Activated T-cell treated with anti-CD3 and anti-CD28 coated beads for 4 hours (primary cell): ENCODE measurements around the gene KHNYN.
"Not testable (repeated sequence)": the region's sequence is repeated elsewhere in the genome, so short reads cannot be mapped to it uniquely, and the experiment has no call there.

Experiments
- DNase-seq: peaks from one replicate; pipeline ENCODE4 v3.0.0-alpha.2; 2020

KHNYN gene

GRCh38 chr14:24439257-24439656 is 9.5 kb downstream of the KHNYN start:
- DNase-seq = no peak

GRCh38 chr14:24439830-24440605 is 10.3 kb downstream of the KHNYN start:
- DNase-seq = no peak

- DNase-seq = no peak
Observed at GRCh38 chr14:24440606-24441399, 11.0 kb downstream of the KHNYN start.

- DNase-seq = no peak
Observed at GRCh38 chr14:24441485-24441884, 11.7 kb downstream of the KHNYN start.

- no peak for DNase-seq
Observed at GRCh38 chr14:24441904-24442239, 12.1 kb downstream of the KHNYN start.

GRCh38 chr14:24442240-24443052 is 12.7 kb downstream of the KHNYN start, which contains the start of gene SDR39U1:
Gene SDR39U1 (minus strand): TSS chr14:24442776. CDS start chr14:24442769, 7 bp downstream.
- peak; percentile 92 for DNase-seq

GRCh38 chr14:24443053-24443665 is 13.4 kb downstream of the KHNYN start:
- no peak for DNase-seq

- not testable (repeated sequence) for DNase-seq
Observed at GRCh38 chr14:24450828-24451227, 21.1 kb downstream of the KHNYN start.

- no peak for DNase-seq
Observed at GRCh38 chr14:24456980-24457379, 27.2 kb downstream of the KHNYN start.

GRCh38 chr14:24458736-24459135 is 29.0 kb downstream of the KHNYN start:
- no peak for DNase-seq

- no peak for DNase-seq
Observed at GRCh38 chr14:24459331-24459730, 29.6 kb downstream of the KHNYN start.

GRCh38 chr14:24461336-24461735 is 31.6 kb downstream of the KHNYN start:
- no peak for DNase-seq

GRCh38 chr14:24463017-24463883 is 33.5 kb downstream of the KHNYN start:
- DNase-seq = no peak

GRCh38 chr14:24463884-24464785 is 34.4 kb downstream of the KHNYN start:
- no peak for DNase-seq

- DNase-seq = no peak
Observed at GRCh38 chr14:24465368-24465767, 35.6 kb downstream of the KHNYN start.

GRCh38 chr14:24465805-24466204 is 36.1 kb downstream of the KHNYN start:
- no peak for DNase-seq

GRCh38 chr14:24470450-24470849 is 40.7 kb downstream of the KHNYN start:
- not testable (repeated sequence) for DNase-seq

GRCh38 chr14:24473211-24473610 is 43.5 kb downstream of the KHNYN start:
- DNase-seq = no peak

- DNase-seq = no peak
Observed at GRCh38 chr14:24475261-24475660, 45.5 kb downstream of the KHNYN start.

- DNase-seq = not testable (repeated sequence)
Observed at GRCh38 chr14:24479999-24480398, 50.2 kb downstream of the KHNYN start.
